HFFc6 (cell line): Measurements from ENCODE around the gene SLC38A7. TPM values are rescaled to one million over a fixed set of nuclear protein-coding genes. Genes with fewer than 3 reads are reported as not detected.
"Not testable (repeated sequence)": the region's sequence is repeated elsewhere in the genome, so short reads cannot be mapped to it uniquely, and the experiment has no call there.

ENCODE experiments used
- DNase-seq: peaks from one replicate; pipeline ENCODE4 v3.0.0-alpha.2; 2018
- H3K27ac Mint-ChIP-seq: 2 replicates; pipeline ENCODE4 v1.8.0; 2020; ENCODE audit warnings: mild to moderate bottlenecking, mixed read lengths
- H3K27me3 Mint-ChIP-seq: 2 replicates; pipeline ENCODE4 v1.8.0; 2021; ENCODE audit warnings: mild to moderate bottlenecking, moderate library complexity, mixed read lengths; ENCODE audit not compliant: insufficient read depth
- H3K36me3 Mint-ChIP-seq: 2 replicates; pipeline ENCODE4 v1.8.0; 2021; ENCODE audit warnings: low read depth, mixed read lengths
- H3K4me1 Mint-ChIP-seq: 2 replicates; pipeline ENCODE4 v1.8.0; 2020; ENCODE audit warnings: low read depth, mixed read lengths
- H3K4me3 Mint-ChIP-seq: 2 replicates; pipeline ENCODE4 v1.8.0; 2020; ENCODE audit warnings: mild to moderate bottlenecking, moderate library complexity, mixed read lengths
- H3K9me3 Mint-ChIP-seq: 2 replicates; pipeline ENCODE4 v1.8.0; 2020; ENCODE audit warnings: mild to moderate bottlenecking, mixed read lengths
- total RNA-seq, 6 experiments: library from RNA; stranded (reverse); fragmentation: NEBNext Ultra II Directional; extraction: Animal tissue kit (Norgen Biotek cat#: 25700); gene quantifications; 2 replicates in 1 of 6; 3 replicates in 5 of 6; pipeline ENCODE4 v1.2.3, GENCODE V29; 2021
- TF ChIP-seq, protein P1 (sequence below): fragments of 200-600 bp; sonication (generic); IDR thresholded peaks from 2 replicates; pipeline ENCODE4 v1.5.0; 2021; ENCODE audit warnings: antibody characterized with exemption, mild to moderate bottlenecking

SLC38A7 gene
- total RNA-seq, 6 experiments from 2014 or later = 20.3 to 24.2 (median 22.6) TPM

- Mint-ChIP-seq H3K4me1 (no peaks in the 10 kb centered on the region), H3K4me3 (no peak overlapping the region), H3K27me3 (no peaks in the 10 kb centered on the region; the same call in none of the 2 replicates), H3K27ac (no peak overlapping the region), H3K36me3 (peaks cover 28% of the 10 kb centered on the region), H3K9me3 (no peaks in the 10 kb centered on the region)
- DNase-seq = no peak
- TF ChIP-seq, protein P1, sequence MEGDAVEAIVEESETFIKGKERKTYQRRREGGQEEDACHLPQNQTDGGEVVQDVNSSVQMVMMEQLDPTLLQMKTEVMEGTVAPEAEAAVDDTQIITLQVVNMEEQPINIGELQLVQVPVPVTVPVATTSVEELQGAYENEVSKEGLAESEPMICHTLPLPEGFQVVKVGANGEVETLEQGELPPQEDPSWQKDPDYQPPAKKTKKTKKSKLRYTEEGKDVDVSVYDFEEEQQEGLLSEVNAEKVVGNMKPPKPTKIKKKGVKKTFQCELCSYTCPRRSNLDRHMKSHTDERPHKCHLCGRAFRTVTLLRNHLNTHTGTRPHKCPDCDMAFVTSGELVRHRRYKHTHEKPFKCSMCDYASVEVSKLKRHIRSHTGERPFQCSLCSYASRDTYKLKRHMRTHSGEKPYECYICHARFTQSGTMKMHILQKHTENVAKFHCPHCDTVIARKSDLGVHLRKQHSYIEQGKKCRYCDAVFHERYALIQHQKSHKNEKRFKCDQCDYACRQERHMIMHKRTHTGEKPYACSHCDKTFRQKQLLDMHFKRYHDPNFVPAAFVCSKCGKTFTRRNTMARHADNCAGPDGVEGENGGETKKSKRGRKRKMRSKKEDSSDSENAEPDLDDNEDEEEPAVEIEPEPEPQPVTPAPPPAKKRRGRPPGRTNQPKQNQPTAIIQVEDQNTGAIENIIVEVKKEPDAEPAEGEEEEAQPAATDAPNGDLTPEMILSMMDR = no peak
Measured at GRCh38 chr16:58670946-58671583, 13.5 kb downstream of the SLC38A7 start.

DNA sequence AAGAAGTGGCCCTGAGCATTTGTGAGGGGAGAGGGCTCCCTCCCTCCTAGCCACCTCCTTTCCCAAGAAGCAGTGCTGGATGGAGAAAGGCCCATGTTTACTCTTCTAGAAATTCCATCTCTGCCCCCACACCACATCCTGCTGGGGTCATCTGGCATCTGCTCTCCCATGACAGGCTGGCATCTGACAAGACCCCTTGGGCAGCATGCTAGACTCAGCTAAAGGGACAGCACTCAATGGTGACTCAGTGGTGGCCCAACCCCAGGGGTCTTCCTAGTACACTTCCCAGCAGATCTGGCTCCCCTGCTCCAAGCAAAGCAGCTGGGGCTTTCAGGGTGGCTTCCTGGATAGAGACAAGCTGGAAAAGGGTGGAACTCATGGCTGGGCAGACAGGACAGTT, 14.4 kb downstream of the SLC38A7 start:
- no peak overlapping the region; the same call in 1 of the 2 replicates for H3K27ac Mint-ChIP-seq
- TF ChIP-seq, protein P1 = no peak
- peaks cover 28% of the 10 kb centered on the region for H3K36me3 Mint-ChIP-seq
- no peaks in the 10 kb centered on the region; the same call in none of the 2 replicates for H3K27me3 Mint-ChIP-seq
- DNase-seq = no peak
- H3K4me1 Mint-ChIP-seq = no peaks in the 10 kb centered on the region
- H3K4me3 Mint-ChIP-seq = no peak overlapping the region
- no peaks in the 10 kb centered on the region for H3K9me3 Mint-ChIP-seq

GRCh38 chr16:58665200-58665599, 19.4 kb downstream of the SLC38A7 start:
- Mint-ChIP-seq H3K9me3 (no peaks in the 10 kb centered on the region), H3K4me1 (peaks cover 6% of the 10 kb centered on the region), H3K27me3 (peaks cover 3% of the 10 kb centered on the region; the same call in 1 of the 2 replicates), H3K27ac (no peak overlapping the region), H3K36me3 (peaks cover 14% of the 10 kb centered on the region), H3K4me3 (no peak overlapping the region)
- TF ChIP-seq, protein P1 = no peak
- no peak for DNase-seq

DNA sequence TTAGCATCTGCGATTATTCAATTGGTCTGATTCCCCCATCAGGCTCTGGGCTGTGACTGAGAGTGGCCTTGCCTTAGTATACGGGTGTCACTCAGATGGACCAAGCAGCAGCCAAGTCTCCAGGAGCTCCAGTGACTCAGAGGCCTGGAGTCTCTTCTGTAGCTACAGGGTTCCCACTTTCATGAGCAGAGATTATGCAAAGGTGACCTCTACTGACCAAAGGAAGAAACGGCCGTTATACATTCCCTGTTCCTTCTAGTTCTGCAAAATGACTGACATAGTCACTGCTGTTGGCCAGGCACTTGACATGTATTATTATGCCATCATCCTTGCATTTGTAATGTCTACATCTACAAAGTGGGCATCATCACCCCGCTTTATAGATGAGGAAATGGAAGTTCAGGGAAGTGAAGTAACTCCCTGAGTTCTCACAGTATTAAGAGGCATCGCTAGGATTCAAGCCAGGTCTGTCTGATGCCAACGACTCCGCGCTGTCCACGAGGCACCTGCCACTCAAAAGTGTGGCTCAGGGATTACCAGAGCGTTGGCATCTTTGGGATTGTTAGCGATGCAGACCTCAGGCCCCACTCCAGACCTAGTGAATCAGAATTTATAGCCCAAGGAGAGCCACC, 23.3 kb downstream of the SLC38A7 start:
- Mint-ChIP-seq H3K4me1 (peaks cover 12% of the 10 kb centered on the region), H3K27ac (peak overlapping the region; percentile 45; the same call in 1 of the 2 replicates), H3K4me3 (no peak overlapping the region; the same call in 1 of the 2 replicates), H3K36me3 (no peaks in the 10 kb centered on the region), H3K9me3 (no peaks in the 10 kb centered on the region), H3K27me3 (peaks cover 6% of the 10 kb centered on the region; the same call in 1 of the 2 replicates)
- TF ChIP-seq, protein P1 = peak; percentile 77
- peak; percentile 91 for DNase-seq

- peaks cover 12% of the 10 kb centered on the region for H3K4me1 Mint-ChIP-seq
- H3K36me3 Mint-ChIP-seq, H3K4me3 Mint-ChIP-seq, H3K9me3 Mint-ChIP-seq, H3K27ac Mint-ChIP-seq, H3K27me3 Mint-ChIP-seq, DNase-seq: not testable (repeated sequence)
Measured at GRCh38 chr16:58659911-58660310, 24.7 kb downstream of the SLC38A7 start.

DNA sequence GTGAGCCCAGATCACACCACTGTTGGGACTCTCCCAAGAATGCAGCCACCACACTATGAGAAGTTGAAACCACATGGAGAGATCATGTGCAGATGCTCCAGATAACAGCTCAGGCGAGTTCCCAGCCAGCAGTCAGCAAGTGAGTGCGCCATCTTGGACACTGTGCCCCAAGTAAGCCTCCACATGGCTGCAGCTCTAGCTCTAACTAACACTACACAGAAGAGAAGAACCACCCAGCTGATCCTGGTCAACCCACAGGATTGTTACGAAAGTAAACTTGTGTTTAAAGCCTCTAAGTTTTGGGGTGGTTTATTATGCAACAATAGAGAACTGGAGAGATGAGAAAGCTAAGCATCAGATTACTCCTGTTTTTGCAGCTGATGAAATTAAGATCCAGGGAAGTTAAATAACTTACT, 25.8 kb downstream of the SLC38A7 start:
- peaks cover 3% of the 10 kb centered on the region for H3K27me3 Mint-ChIP-seq
- DNase-seq = peak; percentile 6
- TF ChIP-seq, protein P1 = no peak

More for the DNA sequence above, 25.8 kb downstream of the SLC38A7 start:
- no peak overlapping the region for H3K27ac Mint-ChIP-seq
- H3K4me1 Mint-ChIP-seq = peaks cover 12% of the 10 kb centered on the region
- no peak overlapping the region for H3K4me3 Mint-ChIP-seq
- no peaks in the 10 kb centered on the region for H3K36me3 Mint-ChIP-seq
- no peaks in the 10 kb centered on the region for H3K9me3 Mint-ChIP-seq
